ENCODE measurements around the gene COPRS.

COPRS gene

DNA sequence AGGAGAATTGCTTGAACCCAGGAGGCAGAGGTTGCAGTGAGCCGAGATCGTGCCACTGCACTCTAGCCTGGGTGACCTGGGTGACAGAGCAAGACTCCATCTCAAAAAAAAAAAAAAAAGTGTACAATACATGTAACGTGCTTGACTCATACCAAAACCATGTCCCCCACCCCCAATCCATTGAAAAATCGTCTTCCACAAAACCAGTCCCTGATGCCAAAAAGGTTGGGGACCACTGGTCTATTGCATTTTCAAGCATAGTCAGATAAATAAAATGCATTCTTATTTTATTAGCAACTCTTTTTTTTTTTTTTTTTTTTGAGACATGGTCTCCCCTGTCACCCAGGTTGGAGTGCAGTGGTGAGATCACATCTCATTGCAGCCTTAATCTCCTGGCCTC, 52.1 kb downstream of the COPRS start:
- no peak for DNase-seq

DNA sequence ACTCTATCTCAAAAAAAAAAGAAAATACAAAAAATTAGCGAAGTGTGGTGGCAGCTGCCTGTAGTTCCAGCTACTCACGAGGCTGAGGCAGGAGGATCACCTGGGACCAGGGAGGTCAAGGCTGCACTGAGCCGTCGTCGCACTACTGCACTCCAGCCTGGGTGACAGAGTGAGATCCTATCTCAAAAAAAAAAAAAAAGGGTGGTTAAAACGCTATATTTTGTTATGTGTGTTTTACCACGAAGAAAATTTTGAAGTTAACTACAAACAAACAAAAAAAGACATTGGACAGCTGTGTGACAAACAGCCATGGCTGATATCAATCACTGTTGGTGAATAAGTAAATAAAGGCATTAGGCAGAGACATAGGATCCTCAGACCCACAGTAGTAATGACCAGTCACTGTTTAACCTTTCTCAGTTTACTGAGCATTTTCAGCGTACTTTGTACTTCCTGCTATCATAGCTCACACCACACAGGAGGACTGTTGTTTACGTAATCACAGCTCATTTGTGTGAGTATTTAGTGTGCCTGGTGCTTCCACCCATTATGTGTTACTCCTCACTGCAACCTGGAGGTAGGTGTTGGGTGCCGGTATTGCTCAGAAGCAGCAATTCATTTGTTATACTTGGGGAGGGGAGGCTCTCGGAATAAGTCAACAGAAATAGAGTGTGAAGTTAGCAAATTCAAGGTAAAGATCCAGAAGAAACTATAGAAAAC, 55.4 kb downstream of the COPRS start:
- no peak for DNase-seq

DNA sequence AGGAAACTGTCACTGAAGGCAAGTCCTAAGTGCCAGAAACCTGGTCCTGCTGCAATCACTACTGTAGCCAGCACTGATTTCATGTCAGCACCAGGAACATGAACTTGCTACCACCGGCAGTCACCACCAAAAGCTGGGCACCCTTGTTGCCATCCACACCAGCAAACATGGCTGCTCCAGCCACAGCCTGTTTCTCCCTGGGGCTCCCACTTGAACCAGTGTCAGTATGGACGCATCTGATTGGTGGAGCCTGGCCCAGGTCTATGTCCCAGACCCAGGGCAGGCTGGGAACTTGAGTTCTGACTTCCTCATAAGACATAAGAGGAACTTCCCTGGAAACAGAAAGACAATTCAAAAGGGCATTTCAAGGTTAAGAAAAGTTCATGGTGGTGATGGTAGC, 56.5 kb downstream of the COPRS start:
- no peak for DNase-seq

Measured in activated CD4-positive, CD25-positive, alpha-beta regulatory T cell (primary cell).